Body of pancreas (tissue), 4 donors: ENCODE measurements around the gene LMX1A. TPM values are rescaled to one million over a fixed set of nuclear protein-coding genes. Genes with fewer than 3 reads are reported as not detected.

Experiments used
- ATAC-seq: fragments of 150-250 bp; one replicate; pipeline ENCODE4 v1.9.1; 2016
- DNase-seq, 4 donors: peaks; one replicate each; pipeline ENCODE4 v3.0.0-alpha.2; 2019
- H3K27ac ChIP-seq, 4 donors: fragments of 200-600 bp; sonication (generic); 1 replicate in 3 of 4; 2 replicates in 1 of 4; pipeline versions ENCODE4 v1.5.1 to v1.6.1; 2016 to 2019; ENCODE audit warnings: mild to moderate bottlenecking in 1 of 4, mixed read lengths in 1 of 4, moderate library complexity in 1 of 4
- H3K27me3 ChIP-seq, 2 donors: fragments of 200-600 bp; sonication (generic); one replicate each; pipeline ENCODE4 v1.6.0; 2016; ENCODE audit warnings: mild to moderate bottlenecking in 1 of 2
- H3K36me3 ChIP-seq, 2 donors: fragments of 200-600 bp; sonication (generic); replicated peaks in 1 of 2; 2 replicates each; pipeline ENCODE4 v1.5.1; 2016; ENCODE audit warnings: low read depth in 2 of 2; ENCODE audit not compliant: insufficient read depth in 1 of 2
- H3K4me1 ChIP-seq: fragments of 200-600 bp; sonication (generic); one replicate; pipeline ENCODE4 v1.6.0; 2016
- H3K4me3 ChIP-seq, 2 donors: fragments of 200-600 bp; sonication (generic); 1 replicate in 1 of 2; 2 replicates in 1 of 2; pipeline ENCODE4 v1.5.1; 2016 to 2019
- H3K9me3 ChIP-seq, 3 donors: fragments of 200-600 bp; sonication (generic); 1 replicate in 2 of 3; 2 replicates in 1 of 3; pipeline ENCODE4 v1.5.1; 2016
- CTCF ChIP-seq, 7 experiments: fragments of 450-650 bp in 4 of 7; fragments of 200-600 bp in 3 of 7; sonication (generic) in 3 of 7; IDR thresholded peaks; one replicate each; pipeline ENCODE4 v1.5.1; 2016 to 2019; ENCODE audit warnings: antibody characterized with exemption in 7 of 7
- POLR2A ChIP-seq, 3 donors: fragments of 450-650 bp; IDR thresholded peaks; one replicate each; pipeline ENCODE4 v1.6.1; 2016; ENCODE audit warnings: antibody characterized with exemption in 3 of 3, mild to moderate bottlenecking in 2 of 3
- WGBS, 2 donors: methylation state at CpG; one replicate each; pipeline ENCODE4 v1.1.5; 2017; 5-methylcytosine and 5-hydroxymethylcytosine counted together
- intact Hi-C: fragments of 100-400 bp; cut with DNase I; formaldehyde crosslinking; loops from one replicate; pipeline ENCODE4 v1.15.1; 2023
- total RNA-seq, 2 donors: library from RNA; depleted of rRNA; stranded (reverse); fragments of >200 nt; gene quantifications; one replicate each; pipeline ENCODE4 v1.1.0, GENCODE V29; 2016

Gene LMX1A
- total RNA-seq, 2 donors from 2014 or later = not detected

- WGBS, 2 donors = 5 to 6% methylated on average over 52 of the region's 52 CpGs
- Histone ChIP-seq H3K4me1 (peaks cover 34% of the 10 kb centered on the region), H3K27me3 (peaks cover 0 to 30% of the 10 kb centered on the region in 2 donors), H3K27ac (no peak overlapping the region), H3K36me3 (no peaks in the 10 kb centered on the region), H3K9me3 (no peaks in the 10 kb centered on the region), H3K4me3 (no peak overlapping the region)
- DNase-seq (no peak), ATAC-seq (no peak)
- intact Hi-C loops = no loop called here
- no peak for TF ChIP-seq POLR2A (IDR thresholded peaks at IDR 0.05)
- TF ChIP-seq CTCF (IDR thresholded peaks at IDR 0.05) = no peak
Measured at GRCh38 chr1:165353731-165354671, 2.5 kb downstream of the LMX1A start.

DNA sequence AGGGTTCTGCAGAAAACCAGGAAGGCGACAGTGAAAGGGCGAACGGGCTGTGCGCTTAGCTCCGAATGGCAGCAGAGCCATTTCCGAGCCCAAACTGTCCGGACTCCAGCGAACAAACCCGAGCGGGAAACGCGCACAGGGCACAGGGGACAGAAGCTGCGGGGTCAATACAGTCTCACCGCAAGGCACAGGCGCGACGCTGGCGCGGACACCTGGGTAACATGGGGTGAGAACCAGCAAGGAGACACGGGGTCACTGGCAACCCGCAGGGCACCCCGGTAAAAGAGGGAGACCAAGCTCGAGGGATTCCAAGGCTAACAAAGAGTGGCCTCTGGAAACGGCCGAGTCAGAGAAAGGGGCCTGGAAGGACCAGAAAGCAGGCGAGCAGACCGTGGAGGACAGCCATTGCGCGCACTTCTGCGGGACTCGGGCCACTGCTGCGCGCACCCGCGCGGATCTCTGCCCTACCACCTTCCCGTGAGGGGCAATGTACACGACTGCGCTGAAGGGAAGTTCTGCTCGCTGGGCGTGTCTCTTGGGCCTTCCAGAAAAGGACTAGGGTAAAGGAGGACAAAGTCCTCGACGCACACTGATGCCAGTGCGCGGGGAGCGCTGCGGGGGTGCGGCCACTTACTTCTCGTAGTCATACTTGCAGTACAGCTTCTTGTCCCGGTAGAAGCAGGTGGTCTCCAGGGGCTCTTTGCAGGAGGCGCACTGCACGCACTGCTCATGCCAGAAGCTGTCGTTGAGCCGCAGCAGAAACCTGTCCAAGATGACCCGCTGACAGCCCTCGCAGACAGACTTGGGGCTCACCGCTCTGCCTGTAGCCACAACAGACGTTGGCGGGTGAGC lies 3.8 kb downstream of the LMX1A start:
- ATAC-seq = no peak
- 1 to 3% methylated on average over 27 to 59 of the region's 59 CpGs for WGBS, 2 donors
- Histone ChIP-seq H3K36me3 (no peaks in the 10 kb centered on the region), H3K4me1 (peaks cover 34% of the 10 kb centered on the region), H3K27ac (no peak overlapping the region), H3K4me3 (no peak overlapping the region), H3K9me3 (no peaks in the 10 kb centered on the region), H3K27me3 (peaks cover 0 to 30% of the 10 kb centered on the region in 2 donors)
- TF ChIP-seq CTCF (IDR thresholded peaks at IDR 0.05) = no peak
- TF ChIP-seq POLR2A (IDR thresholded peaks at IDR 0.05) = no peak
- DNase-seq = no peak
- intact Hi-C loops = no loop called here

DNA sequence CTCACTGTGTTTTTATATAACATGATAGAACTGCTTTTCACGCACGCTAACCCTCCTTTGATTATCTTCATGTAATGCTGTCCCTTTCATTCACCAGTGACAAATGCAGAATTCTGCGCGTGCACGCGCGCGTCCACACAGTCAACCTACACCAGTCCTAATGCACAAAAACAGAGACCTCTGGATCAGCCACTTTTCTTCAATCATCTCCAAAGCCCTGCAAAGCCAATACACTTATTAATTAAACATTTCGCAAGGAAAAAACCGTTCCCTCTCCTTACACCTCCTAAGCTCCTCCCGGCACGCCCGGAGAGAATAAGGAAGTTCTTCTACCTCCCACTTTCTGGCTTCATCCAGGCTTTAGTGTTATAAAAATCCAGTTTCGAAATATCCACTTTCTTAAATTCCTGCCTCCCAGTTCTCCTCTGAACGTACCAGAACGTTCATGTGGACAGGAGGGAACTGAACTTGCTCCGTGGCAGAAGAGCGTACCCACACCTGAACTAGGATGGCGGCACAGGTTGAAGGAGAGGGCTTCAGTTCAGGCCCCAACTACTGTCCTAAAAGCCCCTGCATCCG lies 4.6 kb downstream of the LMX1A start:
- TF ChIP-seq POLR2A (IDR thresholded peaks at IDR 0.05) (no peak), CTCF (IDR thresholded peaks at IDR 0.05) (no peak)
- peaks cover 0 to 30% of the 10 kb centered on the region in 2 donors for H3K27me3 ChIP-seq
- H3K9me3 ChIP-seq = no peaks in the 10 kb centered on the region
- ATAC-seq (no peak), DNase-seq (no peak)
- intact Hi-C loops = no loop called here
- peaks cover 34% of the 10 kb centered on the region for H3K4me1 ChIP-seq
- 3 to 4% methylated on average over 15 to 20 of the region's 20 CpGs for WGBS, 2 donors
- no peak overlapping the region for H3K27ac ChIP-seq
- H3K4me3 ChIP-seq = no peak overlapping the region
- H3K36me3 ChIP-seq = no peaks in the 10 kb centered on the region

- no peak for ATAC-seq
- no peak for TF ChIP-seq CTCF (IDR thresholded peaks at IDR 0.05)
- DNase-seq = no peak
- peaks cover 0 to 30% of the 10 kb centered on the region in 2 donors for H3K27me3 ChIP-seq
- no peaks in the 10 kb centered on the region for H3K36me3 ChIP-seq
- H3K9me3 ChIP-seq = no peaks in the 10 kb centered on the region
- H3K4me1 ChIP-seq = peaks cover 25% of the 10 kb centered on the region
- intact Hi-C loops = no loop called here
- no peak overlapping the region for H3K27ac ChIP-seq
- no peak overlapping the region for H3K4me3 ChIP-seq
- WGBS, 2 donors = 5 to 14% methylated on average over 3 of the region's 3 CpGs
Measured at GRCh38 chr1:165350840-165351239, 5.7 kb downstream of the LMX1A start.
